Measurements from ENCODE around the gene CDH7. TPM values are rescaled to one million over a fixed set of nuclear protein-coding genes. Genes with fewer than 3 reads are reported as not detected.
A peak's percentile ranks its signal among the peaks of the same experiment; 100 is the strongest.

The CDH7 gene
- total and polyA plus RNA-seq, 2 of the 13 experiments (the other 11 are each of a cell fraction or from before 2014, with no cell fraction given): not detected

- ChIA-PET CTCF (ENCODE audit: low intra/inter-chr PET ratio, low total read pairs) (interaction anchor here (1.6 kb wide), 1 partner anchor 770 kb away, joined by 8 read pairs; no protein-coding TSS in a partner anchor), POLR2A (no interaction called here)
- Histone ChIP-seq H3K9me3 (ENCODE audit: low read length) (no peaks in the 10 kb centered on the region), H3K27ac (ENCODE audit: extremely low read length, insufficient read depth, low read length) (no peak overlapping the region), H3K4me1 (ENCODE audit: insufficient read depth, low read length) (no peaks in the 10 kb centered on the region), H2AFZ (ENCODE audit: low read length) (no peak overlapping the region), H3K9ac (ENCODE audit: insufficient read depth, low read depth, low read length) (no peak overlapping the region), H3K79me2 (ENCODE audit: insufficient read depth, low read length) (no peaks in the 10 kb centered on the region), H3K36me3 (replicated peaks in 1 of 2; ENCODE audit: control insufficient read depth in 1 of 2, insufficient read depth in 2 of 2, low read length in 2 of 2) (no peaks in the 10 kb centered on the region), H4K20me1 (ENCODE audit: insufficient read depth, low read length) (no peaks in the 10 kb centered on the region), H3K4me2 (ENCODE audit: low read depth, low read length) (no peak overlapping the region), H3K27me3 (ENCODE audit: control insufficient read depth in 1 of 2, insufficient read depth in 2 of 2, low read length in 2 of 2) (no peaks in the 10 kb centered on the region), H3K4me3 (replicated peaks in 1 of 3; ENCODE audit: insufficient read depth in 1 of 3, low read depth in 2 of 3, low read length in 3 of 3) (no peak overlapping the region)
- DNase-seq (ENCODE audit: low spot score): peak; percentile 16
- WGBS (ENCODE audit: low lambda C conversion rate): 5% methylated on average over 9 of the region's 9 CpGs
- no TSS peak for BruUV-seq (replicated peaks)
- peak; percentile 92 for ATAC-seq
- intact Hi-C loops (cut with micrococcal nuclease; ENCODE audit: unreplicated experiment) (loop anchor here (1.0 to 2.0 kb wide), 2 partner anchors 28 to 63 kb away; no protein-coding TSS in a partner anchor), in situ Hi-C loops (cut with HindIII; ENCODE audit: extremely low pct_ligation_motif_present, low pct_unique_long_range_greater_than_20kb) (no loop called here)
- FAIRE-seq: peak; percentile 50
- TF ChIP-seq ZNF33A (CRISPR knock-in tag; IDR thresholded peaks at IDR 0.05; ENCODE audit: borderline replicate concordance) (no peak), SMC3 (IDR thresholded peaks at IDR 0.05; ENCODE audit: low read length) (peak; percentile 45; the same call in 1 of the 2 replicates), NBN (conservative IDR thresholded peaks at IDR 0.05) (no peak), CTCF (CRISPR knock-in tag; IDR thresholded peaks at IDR 0.05) (peak; percentile 60), ZFP37 (CRISPR knock-in tag; IDR thresholded peaks at IDR 0.05; ENCODE audit: borderline replicate concordance) (no peak), DNMT1 (CRISPR knock-in tag; IDR thresholded peaks at IDR 0.05) (no peak), ZNF280D (CRISPR knock-in tag; IDR thresholded peaks at IDR 0.05) (no peak), HMG20A (CRISPR knock-in tag; IDR thresholded peaks at IDR 0.05; ENCODE audit: borderline replicate concordance) (no peak), ZNF775 (CRISPR knock-in tag; IDR thresholded peaks at IDR 0.05; ENCODE audit: borderline replicate concordance) (no peak), NRL (CRISPR knock-in tag; IDR thresholded peaks at IDR 0.05; ENCODE audit: borderline replicate concordance) (no peak), FOXP1 (IDR thresholded peaks at IDR 0.05) (no peak), FOXP1 (CRISPR knock-in tag; IDR thresholded peaks at IDR 0.05) (no peak), BATF2 (CRISPR knock-in tag; IDR thresholded peaks at IDR 0.05) (no peak), ZNF724P (CRISPR knock-in tag; IDR thresholded peaks at IDR 0.05; ENCODE audit: borderline replicate concordance) (no peak), ATM (IDR thresholded peaks at IDR 0.05; ENCODE audit: borderline replicate concordance) (no peak), NFYB (CRISPR knock-in tag; IDR thresholded peaks at IDR 0.05) (no peak), GTF2F1 (IDR thresholded peaks at IDR 0.05; ENCODE audit: low read length) (no peak), IRF9 (CRISPR knock-in tag; IDR thresholded peaks at IDR 0.05; ENCODE audit: borderline replicate concordance) (no peak), ZNF34 (CRISPR knock-in tag; IDR thresholded peaks at IDR 0.05; ENCODE audit: borderline replicate concordance) (no peak)
These were observed 25.4 kb upstream of the CDH7 start for GRCh38 chr18:65725251-65726050.

All from HepG2 (cell line).